GM12892 (cell line): ENCODE measurements around the gene AQP7.

Experiments
- POLR2A ChIP-seq: IDR thresholded peaks from 2 replicates; pipeline ENCODE4 v1.6.1; 2011; ENCODE audit warnings: low read depth, low read length, control low read depth
- POLR2AphosphoS5 ChIP-seq: IDR thresholded peaks from 2 replicates; pipeline ENCODE4 v1.6.1; 2011; ENCODE audit warnings: low read depth, low read length, control low read depth
- TAF1 ChIP-seq: IDR thresholded peaks from 2 replicates; pipeline ENCODE4 v1.6.1; 2011; ENCODE audit warnings: low read depth, mild to moderate bottlenecking, control low read depth, low read length, borderline replicate concordance

- no peak for TF ChIP-seq POLR2A
- TF ChIP-seq POLR2AphosphoS5 = no peak
- no peak for TF ChIP-seq TAF1
These were observed 33.5 kb upstream of the AQP7 start for GRCh38 chr9:33435821-33436277.
